OCI-LY7 (cell line): Measurements from ENCODE around the gene PFDN4. TPM values are rescaled to one million over a fixed set of nuclear protein-coding genes. Genes with fewer than 3 reads are reported as not detected.

ENCODE experiments used
- Bru-seq: library from RNA; stranded (reverse); fragments of 400-500 nt; gene quantifications from one replicate; lab custom pipeline; 2021; lab: Mats Ljungman, UMichigan
- BruChase-seq, 2 experiments: library from RNA; stranded (reverse); fragments of 400-500 nt; gene quantifications; one replicate each; lab custom pipeline; 2021; lab: Mats Ljungman, UMichigan
- BruUV-seq: library from RNA; stranded (reverse); fragments of 400-500 nt; replicated peaks from 2 replicates; lab custom pipeline; 2021; lab: Mats Ljungman, UMichigan
- CTCF ChIA-PET: fragments of 300-600 bp; sonication (Branson Sonifier 250); formaldehyde crosslinking; loops from one replicate; lab custom pipeline; 2022; ENCODE audit warnings: antibody characterized with exemption; ENCODE audit not compliant: unreplicated experiment; lab: Charles Lee
- POLR2A ChIA-PET: fragments of 300-600 bp; sonication (Branson Sonifier 250); formaldehyde crosslinking; loops from one replicate; lab custom pipeline; 2022; ENCODE audit warnings: antibody characterized with exemption; lab: Charles Lee
- DNase-seq: peaks from one replicate; pipeline ENCODE4 v3.0.0-alpha.2; 2015; ENCODE audit warnings: low spot score
- H2AFZ ChIP-seq: fragments of 200-600 bp; sonication (generic), shearing (Covaris generic); 2 replicates; pipeline ENCODE4 v1.6.1; 2014; ENCODE audit warnings: mild to moderate bottlenecking, antibody characterized with exemption, low read length, moderate library complexity
- H3K27ac ChIP-seq: fragments of 200-600 bp; sonication (generic); 2 replicates; pipeline ENCODE4 v1.5.1; 2014; ENCODE audit warnings: mixed run types, low read depth, mild to moderate bottlenecking, moderate library complexity, low read length, inconsistent platforms; ENCODE audit not compliant: poor library complexity, severe bottlenecking
- H3K36me3 ChIP-seq: fragments of 200-600 bp; sonication (generic); 2 replicates; pipeline ENCODE4 v1.6.1; 2014; ENCODE audit warnings: mild to moderate bottlenecking, antibody characterized with exemption, low read length, moderate library complexity, mixed read lengths; ENCODE audit not compliant: insufficient read depth
- H3K4me1 ChIP-seq: fragments of 200-600 bp; sonication (generic); 2 replicates; pipeline ENCODE4 v1.5.1; 2014; ENCODE audit warnings: mild to moderate bottlenecking, low read length; ENCODE audit not compliant: insufficient read depth, poor library complexity, severe bottlenecking
- H3K4me2 ChIP-seq: fragments of 200-600 bp; sonication (generic); 2 replicates; pipeline ENCODE4 v1.6.1; 2014; ENCODE audit warnings: mild to moderate bottlenecking, low read length
- H3K4me3 ChIP-seq: fragments of 200-600 bp; sonication (generic); 2 replicates; pipeline ENCODE4 v1.5.1; 2014; ENCODE audit warnings: mild to moderate bottlenecking, low read depth, low read length; ENCODE audit not compliant: poor library complexity, severe bottlenecking
- H3K79me2 ChIP-seq: fragments of 200-600 bp; sonication (generic); 2 replicates; pipeline ENCODE4 v1.6.1; 2016; ENCODE audit warnings: low read depth, mild to moderate bottlenecking, low read length, moderate library complexity, mixed read lengths; ENCODE audit not compliant: insufficient read depth
- H3K9me2 ChIP-seq: fragments of 200-600 bp; sonication (generic); 2 replicates; pipeline ENCODE4 v1.6.1; 2016; ENCODE audit warnings: mild to moderate bottlenecking, low read length, mixed read lengths; ENCODE audit not compliant: insufficient read depth
- H3K9me3 ChIP-seq: fragments of 200-600 bp; sonication (generic); 2 replicates; pipeline ENCODE4 v1.6.1; 2014; ENCODE audit warnings: mild to moderate bottlenecking, mixed run types, low read length, mixed read lengths
- H4K20me1 ChIP-seq: fragments of 200-600 bp; sonication (generic); 2 replicates; pipeline ENCODE4 v1.6.1; 2014; ENCODE audit warnings: mild to moderate bottlenecking, antibody characterized with exemption, low read length, moderate library complexity, mixed read lengths; ENCODE audit not compliant: insufficient read depth
- CTCF ChIP-seq: fragments of 200-600 bp; sonication (generic); conservative IDR thresholded peaks from 2 replicates; pipeline ENCODE4 v1.5.1; 2014; ENCODE audit warnings: mild to moderate bottlenecking, antibody characterized with exemption, low read length, moderate library complexity, mixed read lengths
- EZH2phosphoT487 ChIP-seq: fragments of 200-600 bp; sonication (generic); IDR thresholded peaks from 2 replicates; pipeline ENCODE4 v1.6.1; 2018; ENCODE audit warnings: low read depth, borderline replicate concordance, mild to moderate bottlenecking, mixed run types, antibody characterized with exemption, low read length, moderate library complexity, mixed read lengths
- intact Hi-C: fragments of 100-400 bp; cut with micrococcal nuclease; formaldehyde crosslinking; loops from one replicate; pipeline ENCODE4 v1.10.0; 2022; ENCODE audit not compliant: unreplicated experiment
- long read RNA-seq: library from polyadenylated mRNA; stranded (forward); transcript quantifications from one replicate; pipeline ENCODE4 v2.0.0, GENCODE V29; 2022
- total RNA-seq, 2 experiments: library from RNA; depleted of rRNA in 1 of 2; stranded (reverse); fragments of >200 nt in 1 of 2; shearing (Covaris generic) in 1 of 2; gene quantifications; 2 replicates each; pipeline ENCODE4 v1.2.3, GENCODE V29; 2014 to 2022

Gene PFDN4
- total RNA-seq (2014; rRNA removed; shearing (Covaris generic)) (40.7 and 52.5 TPM in 2 replicates), total RNA-seq (2022) (29.7 and 36.8 TPM in 2 replicates), Bru-seq, nascent RNA (percentile 83 among the genes with signal in this experiment), BruChase-seq, experiment 1, labeled RNA remaining after a 6-hour chase (percentile 68 among the genes with signal in this experiment), BruChase-seq, experiment 2, labeled RNA remaining after a 2-hour chase (percentile 68 among the genes with signal in this experiment)
- long read RNA-seq, transcript PFDN4-201 (4 exons, 1,462 nt) = major isoform, 88 of 93 reads
- long read RNA-seq, partial matches to known transcripts = 4 of 93 reads
- long read RNA-seq, other reads (novel, unspliced or antisense) = 1 of 93 reads

- H4K20me1 ChIP-seq = peaks cover 4% of the 10 kb centered on the region; the same call in 1 of the 2 replicates
- peaks cover 14% of the 10 kb centered on the region; the same call in 1 of the 2 replicates for H3K36me3 ChIP-seq
- H3K9me3 ChIP-seq = no peaks in the 10 kb centered on the region
- TF ChIP-seq EZH2phosphoT487 = no peak; the same call in 1 of the 2 replicates
- TF ChIP-seq CTCF = peak; percentile 93
- ChIA-PET CTCF (interaction anchor here (0.6 to 1.5 kb wide), 3 partner anchors 8 to 64 kb away, joined by 3 to 7 read pairs (median 3); no protein-coding TSS in a partner anchor), POLR2A (interaction anchor here (0.5 to 1.5 kb wide), 4 partner anchors 38 to 112 kb away, joined by 3 to 7 read pairs (median 3); no protein-coding TSS in a partner anchor)
- H3K4me3 ChIP-seq = peak within 1 kb of the TSS; percentile 80
- peak within 1 kb of the TSS; percentile 52 for H3K27ac ChIP-seq
- no TSS peak for BruUV-seq
- H3K4me2 ChIP-seq = peak within 1 kb of the TSS; percentile 93
- peaks cover 8% of the 10 kb centered on the region for H3K4me1 ChIP-seq
- no peaks in the 10 kb centered on the region for H3K9me2 ChIP-seq
- H2AFZ ChIP-seq = peak within 1 kb of the TSS; percentile 54
- peak; percentile 89 for DNase-seq
- H3K79me2 ChIP-seq = peaks cover 18% of the 10 kb centered on the region
- intact Hi-C loops = loop anchor here (5.0 kb wide), 1 partner anchor 266 kb away; no protein-coding TSS in a partner anchor
Measured at GRCh38 chr20:54207743-54208547, at the start of gene PFDN4. PFDN4 (plus strand) TSS chr20:54208087; CDS start chr20:54208101, 14 bp downstream.

- Histone ChIP-seq H3K36me3 (no peaks in the 10 kb centered on the region), H3K9me3 (no peaks in the 10 kb centered on the region), H3K4me1 (no peaks in the 10 kb centered on the region), H4K20me1 (no peaks in the 10 kb centered on the region), H3K27ac (no peak overlapping the region), H3K4me3 (no peak overlapping the region), H3K4me2 (no peak overlapping the region), H3K79me2 (no peaks in the 10 kb centered on the region), H3K9me2 (no peaks in the 10 kb centered on the region), H2AFZ (no peak overlapping the region)
- ChIA-PET CTCF (no interaction called here), POLR2A (no interaction called here)
- intact Hi-C loops = no loop called here
- DNase-seq = no peak
- BruUV-seq = no TSS peak
- TF ChIP-seq EZH2phosphoT487 (no peak), CTCF (no peak)
Measured at GRCh38 chr20:54158226-54158625, 49.7 kb upstream of the PFDN4 start.
